ENCODE measurements around the gene MVB12B. TPM values are rescaled to one million over a fixed set of nuclear protein-coding genes. Genes with fewer than 3 reads are reported as not detected.

MVB12B gene
- total and polyA plus RNA-seq, 3 donors from 2014 or later: 13.6 to 30.7 (median 26.2) TPM

DNA sequence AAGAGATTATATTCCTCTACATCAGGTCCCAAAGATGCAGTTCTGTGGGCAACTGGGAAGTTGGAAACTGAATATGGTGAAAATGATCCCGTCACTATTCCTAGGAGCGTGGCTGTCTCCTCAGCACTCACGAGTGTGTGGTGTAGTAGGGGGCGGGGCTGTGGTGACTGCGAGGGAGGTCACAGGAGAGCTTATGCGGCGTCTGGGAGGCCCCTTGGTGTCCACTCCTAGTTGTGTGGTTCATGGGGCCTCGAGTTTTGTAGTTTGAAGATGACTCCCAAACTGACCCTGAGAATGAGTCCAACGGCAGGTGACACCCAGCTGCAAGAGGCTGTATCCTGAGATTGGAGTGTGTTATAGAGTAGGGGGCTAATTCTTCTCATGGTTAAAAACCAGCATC, 68.2 kb downstream of the MVB12B start:
- no peak overlapping the region for H3K27ac ChIP-seq
- no peak for DNase-seq
- no peaks in the 10 kb centered on the region for H3K36me3 ChIP-seq (ENCODE audit: low read depth, missing control alignments)
- H3K9me3 ChIP-seq: no peaks in the 10 kb centered on the region
- WGBS, 2 donors: 85 to 86% methylated on average over 9 of the region's 9 CpGs
- TF ChIP-seq, protein P1, sequence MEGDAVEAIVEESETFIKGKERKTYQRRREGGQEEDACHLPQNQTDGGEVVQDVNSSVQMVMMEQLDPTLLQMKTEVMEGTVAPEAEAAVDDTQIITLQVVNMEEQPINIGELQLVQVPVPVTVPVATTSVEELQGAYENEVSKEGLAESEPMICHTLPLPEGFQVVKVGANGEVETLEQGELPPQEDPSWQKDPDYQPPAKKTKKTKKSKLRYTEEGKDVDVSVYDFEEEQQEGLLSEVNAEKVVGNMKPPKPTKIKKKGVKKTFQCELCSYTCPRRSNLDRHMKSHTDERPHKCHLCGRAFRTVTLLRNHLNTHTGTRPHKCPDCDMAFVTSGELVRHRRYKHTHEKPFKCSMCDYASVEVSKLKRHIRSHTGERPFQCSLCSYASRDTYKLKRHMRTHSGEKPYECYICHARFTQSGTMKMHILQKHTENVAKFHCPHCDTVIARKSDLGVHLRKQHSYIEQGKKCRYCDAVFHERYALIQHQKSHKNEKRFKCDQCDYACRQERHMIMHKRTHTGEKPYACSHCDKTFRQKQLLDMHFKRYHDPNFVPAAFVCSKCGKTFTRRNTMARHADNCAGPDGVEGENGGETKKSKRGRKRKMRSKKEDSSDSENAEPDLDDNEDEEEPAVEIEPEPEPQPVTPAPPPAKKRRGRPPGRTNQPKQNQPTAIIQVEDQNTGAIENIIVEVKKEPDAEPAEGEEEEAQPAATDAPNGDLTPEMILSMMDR (IDR thresholded peaks at IDR 0.05): no peak
- TF ChIP-seq POLR2A (IDR thresholded peaks at IDR 0.05): no peak
- no peaks in the 10 kb centered on the region for H3K4me1 ChIP-seq
- H3K4me3 ChIP-seq: no peak overlapping the region
- intact Hi-C loops (cut with DNase I; ENCODE audit: low total_unique reads): no loop called here
- H3K27me3 ChIP-seq: no peaks in the 10 kb centered on the region

DNA sequence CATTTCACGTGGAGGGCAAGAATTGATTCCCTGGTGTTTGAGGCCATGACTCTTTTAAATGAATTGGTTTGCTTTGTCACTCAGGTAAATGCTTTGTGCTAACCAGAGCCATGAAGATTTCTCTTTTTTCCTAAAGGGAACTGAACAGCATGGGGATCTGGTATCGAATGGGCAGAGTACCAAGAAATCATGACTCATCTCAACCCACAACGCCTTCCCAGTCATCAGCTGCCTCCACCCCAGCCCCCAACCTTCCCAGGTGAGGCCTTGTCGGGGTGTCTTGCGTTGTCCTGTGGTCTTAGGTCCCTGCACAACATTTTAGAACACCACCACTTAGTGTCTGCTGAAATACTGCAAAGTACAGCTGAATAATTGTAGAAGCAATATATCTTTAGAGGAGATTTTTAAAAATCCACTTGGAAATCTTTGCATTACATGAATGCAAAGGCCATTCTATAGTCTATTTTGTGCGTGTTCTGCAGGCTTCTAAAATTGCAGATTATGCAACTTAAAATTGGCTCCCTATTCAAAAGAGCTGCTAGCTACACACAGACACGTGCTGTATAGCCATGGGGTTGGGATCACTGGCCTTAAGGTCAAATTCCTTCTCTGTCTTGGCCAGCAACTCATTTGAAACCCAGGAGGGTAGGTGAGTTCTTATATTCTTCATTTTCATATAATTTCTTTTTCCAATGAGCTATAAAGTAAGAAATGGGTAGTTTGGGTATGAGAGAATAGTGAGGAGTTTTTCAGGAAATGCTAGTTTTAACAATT, 69.0 kb downstream of the MVB12B start:
- Histone ChIP-seq H3K4me3 (no peak overlapping the region), H3K4me1 (no peaks in the 10 kb centered on the region), H3K27me3 (no peaks in the 10 kb centered on the region), H3K36me3 (ENCODE audit: low read depth, missing control alignments) (no peaks in the 10 kb centered on the region), H3K9me3 (no peaks in the 10 kb centered on the region), H3K27ac (no peak overlapping the region)
- DNase-seq: no peak
- WGBS, 2 donors: 62 to 63% methylated on average over 7 of the region's 7 CpGs
- intact Hi-C loops (cut with DNase I; ENCODE audit: low total_unique reads): no loop called here
- TF ChIP-seq, protein P1 (IDR thresholded peaks at IDR 0.05): no peak
- no peak for TF ChIP-seq POLR2A (IDR thresholded peaks at IDR 0.05)

DNA sequence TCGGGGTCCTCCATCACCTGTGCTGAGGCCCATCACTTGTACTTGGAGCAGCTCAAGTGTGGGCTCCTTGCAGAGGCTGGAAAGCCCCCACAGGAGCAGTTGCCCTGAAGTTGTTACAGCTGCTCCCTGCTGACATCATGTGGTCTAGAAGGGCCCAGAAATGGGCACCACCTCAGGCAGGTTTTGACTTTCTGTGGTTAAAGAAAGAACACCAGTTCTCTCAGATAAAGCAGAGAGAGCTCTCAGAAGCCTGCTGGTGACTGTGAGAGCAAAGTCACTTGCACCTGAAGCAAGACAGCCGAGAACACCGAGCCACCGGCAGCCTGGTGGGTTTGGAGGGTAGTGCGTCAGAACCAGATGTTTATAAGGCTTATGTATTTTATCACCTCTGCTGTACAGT, 70.4 kb downstream of the MVB12B start:
- no peak for DNase-seq
- intact Hi-C loops (cut with DNase I; ENCODE audit: low total_unique reads): no loop called here
- Histone ChIP-seq H3K27ac (no peak overlapping the region), H3K4me3 (no peak overlapping the region), H3K27me3 (no peaks in the 10 kb centered on the region), H3K36me3 (ENCODE audit: low read depth, missing control alignments) (no peaks in the 10 kb centered on the region), H3K4me1 (no peaks in the 10 kb centered on the region), H3K9me3 (no peaks in the 10 kb centered on the region)
- 94 to 96% methylated on average over 5 of the region's 5 CpGs for WGBS, 2 donors
- TF ChIP-seq POLR2A (IDR thresholded peaks at IDR 0.05): no peak
- TF ChIP-seq, protein P1 (IDR thresholded peaks at IDR 0.05): no peak

DNA sequence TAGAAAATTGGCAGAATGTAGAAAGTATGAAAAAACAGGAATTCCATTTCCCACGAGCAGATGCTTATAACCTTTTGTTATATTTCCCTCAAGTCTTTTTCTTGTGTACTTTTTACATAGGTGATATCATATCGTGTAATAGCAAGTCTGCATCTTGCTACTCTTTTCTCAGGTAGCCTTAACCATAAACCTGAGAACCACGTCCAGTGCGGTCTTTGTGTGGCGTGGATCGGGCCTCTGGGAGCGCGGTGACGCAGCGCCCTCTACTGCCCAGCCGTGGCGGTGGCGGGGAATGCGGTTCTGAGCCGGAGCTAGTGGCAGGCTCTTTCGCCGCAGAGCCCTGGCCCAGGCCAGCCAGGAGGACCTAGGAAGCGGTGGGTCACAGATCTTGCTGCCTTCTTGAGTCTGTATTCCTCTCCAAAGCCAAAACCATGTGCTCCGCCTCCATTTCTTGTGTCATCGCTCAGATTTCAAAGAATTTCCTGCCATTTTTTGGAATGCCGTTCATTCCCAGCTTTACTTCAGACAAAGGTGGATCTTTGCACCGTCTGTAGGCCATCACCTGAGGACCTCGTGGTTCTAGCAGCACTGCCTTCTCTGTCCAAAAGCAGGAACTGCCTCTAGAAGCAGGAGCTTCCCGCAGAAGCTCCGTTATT, 71.9 kb downstream of the MVB12B start:
- TF ChIP-seq, protein P1 (IDR thresholded peaks at IDR 0.05): peak; percentile 84 to 96 (median 88)
- TF ChIP-seq POLR2A (IDR thresholded peaks at IDR 0.05): no peak
- Histone ChIP-seq H3K4me3 (peak overlapping the region in 1 of 2 donors; percentile 27), H3K4me1 (no peaks in the 10 kb centered on the region), H3K27me3 (no peaks in the 10 kb centered on the region), H3K36me3 (ENCODE audit: low read depth, missing control alignments) (no peaks in the 10 kb centered on the region), H3K27ac (no peak overlapping the region), H3K9me3 (no peaks in the 10 kb centered on the region)
- 15 to 18% methylated on average over 25 of the region's 25 CpGs for WGBS, 2 donors
- intact Hi-C loops (cut with DNase I; ENCODE audit: low total_unique reads): no loop called here
- DNase-seq: peak; percentile 89

Data from testis (tissue), 3 donors.